Stimulated activated CD4-positive, alpha-beta T cell treated with anti-CD3 and anti-CD28 coated beads, TNF-alpha, amount 100 ng/mL, for 48 hours (primary cell): ENCODE data around the gene COL19A1.
A peak's percentile ranks its signal among the peaks of the same experiment; 100 is the strongest.
"Not testable (repeated sequence)": the region's sequence is repeated elsewhere in the genome, so short reads cannot be mapped to it uniquely, and the experiment has no call there.

Experiments
- DNase-seq, 3 donors: peaks; one replicate each; pipeline ENCODE4 v3.0.0-alpha.2; 2020; ENCODE audit warnings: low read depth in 3 of 3

The COL19A1 gene

GRCh38 chr6:69900869-69901268 lies 34.5 kb downstream of the COL19A1 start:
- no peak for DNase-seq

- DNase-seq: no peak
These were observed 35.0 kb downstream of the COL19A1 start for GRCh38 chr6:69901361-69901760.

- no peak for DNase-seq
These were observed 41.7 kb downstream of the COL19A1 start for GRCh38 chr6:69907981-69908498.

- DNase-seq: no peak
These were observed 47.0 kb downstream of the COL19A1 start for GRCh38 chr6:69913361-69913760.

- DNase-seq: no peak
These were observed 47.7 kb downstream of the COL19A1 start for GRCh38 chr6:69914015-69914485.

- no peak for DNase-seq
These were observed 49.0 kb downstream of the COL19A1 start for GRCh38 chr6:69915346-69915745.

GRCh38 chr6:69917834-69918233 lies 51.5 kb downstream of the COL19A1 start:
- peak in 1 of 3 donors; percentile 12 for DNase-seq

GRCh38 chr6:69918813-69919475 lies 52.6 kb downstream of the COL19A1 start:
- DNase-seq: no peak

GRCh38 chr6:69921066-69921465 lies 54.7 kb downstream of the COL19A1 start:
- not testable (repeated sequence) for DNase-seq

GRCh38 chr6:69921611-69922010 lies 55.3 kb downstream of the COL19A1 start:
- DNase-seq: not testable (repeated sequence)

GRCh38 chr6:69926745-69927144 lies 60.4 kb downstream of the COL19A1 start:
- DNase-seq: no peak

GRCh38 chr6:69933239-69933638 lies 66.9 kb downstream of the COL19A1 start:
- no peak for DNase-seq

GRCh38 chr6:69935079-69935478 lies 68.7 kb downstream of the COL19A1 start:
- DNase-seq: no peak

GRCh38 chr6:69936674-69937363 lies 70.5 kb downstream of the COL19A1 start:
- DNase-seq: no peak

- DNase-seq: no peak
These were observed 71.2 kb downstream of the COL19A1 start for GRCh38 chr6:69937402-69938136.

- no peak for DNase-seq
These were observed 76.1 kb downstream of the COL19A1 start for GRCh38 chr6:69942485-69942884.

GRCh38 chr6:69945192-69945591 lies 78.8 kb downstream of the COL19A1 start:
- no peak for DNase-seq

GRCh38 chr6:69948479-69949114 lies 82.2 kb downstream of the COL19A1 start:
- no peak for DNase-seq

GRCh38 chr6:69953491-69953890 lies 87.1 kb downstream of the COL19A1 start:
- no peak for DNase-seq

- no peak for DNase-seq
These were observed 88.4 kb downstream of the COL19A1 start for GRCh38 chr6:69954733-69955132.

- DNase-seq: no peak
These were observed 91.7 kb downstream of the COL19A1 start for GRCh38 chr6:69957985-69958559.

- DNase-seq: no peak
These were observed 92.6 kb downstream of the COL19A1 start for GRCh38 chr6:69958978-69959377.
